ENCODE results near the gene JADE2. TPM values are rescaled to one million over a fixed set of nuclear protein-coding genes. Genes with fewer than 3 reads are reported as not detected.
A peak's percentile ranks its signal among the peaks of the same experiment; 100 is the strongest.
"Not testable (repeated sequence)": the region's sequence is repeated elsewhere in the genome, so short reads cannot be mapped to it uniquely, and the experiment has no call there.

Gene JADE2
- total RNA-seq, 1 experiment from 2014 or later: 36.9 TPM

GRCh38 chr5:134543820-134544614 lies 18.5 kb downstream of the JADE2 start:
- in situ Hi-C loops (cut with HindIII; ENCODE audit: low pct_unique_long_range_greater_than_20kb, low sequenced_read_pairs): no loop called here
- DNase-seq (ENCODE audit: low read depth): no peak

- no peak for DNase-seq (ENCODE audit: low read depth)
- in situ Hi-C loops (cut with HindIII; ENCODE audit: low pct_unique_long_range_greater_than_20kb, low sequenced_read_pairs): no loop called here
Observed at GRCh38 chr5:134545070-134545868, 19.8 kb downstream of the JADE2 start.

DNA sequence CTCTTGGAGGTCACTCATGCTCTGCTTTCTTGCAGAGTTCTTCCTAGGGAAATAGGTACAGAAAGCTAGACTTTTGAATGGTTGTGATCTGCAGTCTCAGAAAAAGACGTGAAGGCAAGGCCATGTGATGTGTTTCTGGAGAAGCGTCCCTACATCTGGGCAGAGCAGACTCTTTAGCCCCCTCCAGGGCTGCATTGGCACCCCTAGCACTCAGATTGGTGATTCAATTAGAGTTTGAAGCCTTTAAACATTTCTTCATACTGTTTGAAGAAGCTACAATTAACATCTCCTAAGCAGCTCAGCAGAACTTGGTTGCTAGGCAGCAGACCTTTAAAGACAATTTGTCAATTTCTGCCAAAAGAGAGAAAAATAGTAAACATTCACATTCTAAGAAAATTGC lies 21.6 kb downstream of the JADE2 start:
- DNase-seq (ENCODE audit: low read depth): no peak
- in situ Hi-C loops (cut with HindIII; ENCODE audit: low pct_unique_long_range_greater_than_20kb, low sequenced_read_pairs): no loop called here

- DNase-seq (ENCODE audit: low read depth): no peak
- in situ Hi-C loops (cut with HindIII; ENCODE audit: low pct_unique_long_range_greater_than_20kb, low sequenced_read_pairs): no loop called here
Observed at GRCh38 chr5:134547579-134547978, 22.1 kb downstream of the JADE2 start.

GRCh38 chr5:134547999-134548658 lies 22.7 kb downstream of the JADE2 start:
- no peak for DNase-seq (ENCODE audit: low read depth)
- in situ Hi-C loops (cut with HindIII; ENCODE audit: low pct_unique_long_range_greater_than_20kb, low sequenced_read_pairs): no loop called here

DNA sequence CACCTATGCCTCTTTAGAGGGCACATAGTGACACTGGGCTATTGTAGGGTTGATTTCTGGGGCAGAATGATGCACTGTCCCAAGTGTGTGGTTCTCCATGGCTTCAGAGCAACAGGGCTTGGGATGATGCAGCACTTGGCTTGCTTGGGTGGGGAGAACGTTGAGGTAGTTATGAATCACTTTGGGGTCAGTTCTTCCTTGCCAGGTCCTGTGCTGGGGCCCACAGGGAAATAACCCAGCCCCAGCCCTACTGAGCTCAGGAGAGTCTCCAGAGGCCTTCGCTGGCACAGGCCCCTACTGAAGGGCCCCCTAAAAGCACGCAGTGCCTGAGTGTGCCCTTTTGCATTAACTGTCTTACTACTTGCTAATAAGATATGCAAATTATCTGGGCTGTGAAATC lies 24.2 kb downstream of the JADE2 start:
- in situ Hi-C loops (cut with HindIII; ENCODE audit: low pct_unique_long_range_greater_than_20kb, low sequenced_read_pairs): no loop called here
- no peak for DNase-seq (ENCODE audit: low read depth)

DNA sequence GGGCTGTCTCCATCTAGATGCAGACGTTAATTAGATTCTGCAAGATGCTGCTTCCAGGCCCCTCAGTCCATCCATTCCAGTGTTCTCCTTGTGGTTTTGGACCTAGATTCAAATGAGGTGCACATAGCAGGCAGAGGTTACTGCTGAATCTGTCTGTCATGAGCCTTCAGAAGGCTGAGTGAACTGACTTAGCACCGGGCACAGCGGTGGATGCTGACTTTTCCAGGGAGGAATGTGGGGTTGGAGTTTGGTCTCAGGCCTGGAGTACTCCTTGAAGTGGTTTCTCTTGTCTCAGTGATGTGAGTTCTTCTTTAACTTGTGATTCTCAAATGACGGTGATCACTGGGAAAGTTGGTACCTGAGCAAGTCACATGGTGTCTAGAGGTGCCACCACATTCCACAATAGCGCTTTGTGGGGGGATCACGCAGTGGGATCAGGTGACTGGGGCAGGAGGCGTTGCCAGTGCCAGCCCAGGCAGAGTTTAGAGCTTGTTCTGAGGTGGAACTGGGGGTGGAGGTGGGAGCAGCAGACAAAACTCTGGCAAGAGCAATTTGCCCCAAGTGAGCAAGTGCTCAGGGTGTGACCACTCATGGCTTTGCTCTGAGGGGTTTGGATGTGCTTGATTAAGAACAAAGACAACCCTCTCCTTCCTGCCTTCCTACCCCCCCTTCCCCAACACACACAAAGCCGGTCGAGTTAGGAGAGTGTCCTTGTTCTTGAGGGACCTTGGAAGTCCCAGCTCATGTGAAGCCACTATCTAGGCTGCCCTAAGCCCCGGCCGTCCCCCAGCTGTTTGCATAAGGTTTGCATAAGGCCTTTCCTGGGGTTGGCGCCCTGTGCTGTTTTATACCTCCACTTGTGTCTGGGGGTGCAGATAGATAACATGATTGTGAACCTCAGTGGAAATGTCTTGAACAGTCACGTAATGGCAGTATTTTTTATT lies 25.1 kb downstream of the JADE2 start:
- in situ Hi-C loops (cut with HindIII; ENCODE audit: low pct_unique_long_range_greater_than_20kb, low sequenced_read_pairs): no loop called here
- DNase-seq (ENCODE audit: low read depth): no peak

DNA sequence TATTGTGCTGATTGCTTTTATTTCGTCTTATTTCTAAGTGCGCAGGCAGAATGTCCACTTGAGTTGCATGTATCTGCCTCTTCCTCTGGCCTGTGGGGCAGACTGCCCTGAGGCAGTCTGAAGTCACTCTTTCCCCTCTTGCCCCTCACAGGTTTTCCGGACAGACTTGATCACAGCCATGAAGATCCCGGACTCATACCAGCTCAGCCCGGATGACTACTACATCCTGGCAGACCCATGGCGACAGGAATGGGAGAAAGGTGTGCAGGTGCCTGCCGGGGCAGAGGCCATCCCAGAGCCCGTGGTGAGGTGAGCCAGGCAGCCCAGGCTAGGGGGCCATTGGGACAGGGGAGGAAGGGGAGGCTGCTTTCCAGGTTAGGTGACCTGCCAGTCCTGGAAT lies 26.4 kb downstream of the JADE2 start:
- DNase-seq (ENCODE audit: low read depth): no peak
- in situ Hi-C loops (cut with HindIII; ENCODE audit: low pct_unique_long_range_greater_than_20kb, low sequenced_read_pairs): no loop called here

- in situ Hi-C loops (cut with HindIII; ENCODE audit: low pct_unique_long_range_greater_than_20kb, low sequenced_read_pairs): no loop called here
Observed at GRCh38 chr5:134552301-134552700, 26.8 kb downstream of the JADE2 start.

DNA sequence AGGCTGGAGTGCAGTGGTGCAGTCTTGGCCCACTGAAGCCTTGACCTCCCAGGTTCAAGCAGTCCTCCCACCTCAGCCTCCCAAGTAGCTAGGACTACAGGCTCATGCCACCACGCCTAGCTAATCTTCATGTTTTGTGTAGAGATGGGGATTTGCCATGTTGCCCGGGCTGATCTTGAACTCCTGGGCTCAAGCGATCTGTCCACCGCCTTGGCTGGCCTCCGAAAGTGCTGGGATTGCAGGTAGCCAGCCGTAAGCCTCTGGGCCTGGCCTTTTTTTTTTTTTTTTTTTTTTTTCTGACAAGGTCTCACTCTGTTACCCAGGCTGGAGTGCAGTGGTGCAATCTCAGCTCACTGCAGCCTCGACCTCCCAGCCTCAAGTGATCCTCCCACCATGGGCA lies 27.2 kb downstream of the JADE2 start:
- DNase-seq (ENCODE audit: low read depth); in situ Hi-C loops (cut with HindIII; ENCODE audit: low pct_unique_long_range_greater_than_20kb, low sequenced_read_pairs): not testable (repeated sequence)

More at GRCh38 chr5:134552301-134552700, 26.8 kb downstream of the JADE2 start:
- peak; percentile 58 for DNase-seq (ENCODE audit: low read depth)

GRCh38 chr5:134553821-134554267 lies 28.4 kb downstream of the JADE2 start:
- no peak for DNase-seq (ENCODE audit: low read depth)
- in situ Hi-C loops (cut with HindIII; ENCODE audit: low pct_unique_long_range_greater_than_20kb, low sequenced_read_pairs): no loop called here

GRCh38 chr5:134554319-134555222 lies 29.1 kb downstream of the JADE2 start:
- DNase-seq (ENCODE audit: low read depth): peak; percentile 96
- in situ Hi-C loops (cut with HindIII; ENCODE audit: low pct_unique_long_range_greater_than_20kb, low sequenced_read_pairs): no loop called here

GRCh38 chr5:134555223-134555889 lies 29.9 kb downstream of the JADE2 start:
- no peak for DNase-seq (ENCODE audit: low read depth)
- in situ Hi-C loops (cut with HindIII; ENCODE audit: low pct_unique_long_range_greater_than_20kb, low sequenced_read_pairs): no loop called here

DNA sequence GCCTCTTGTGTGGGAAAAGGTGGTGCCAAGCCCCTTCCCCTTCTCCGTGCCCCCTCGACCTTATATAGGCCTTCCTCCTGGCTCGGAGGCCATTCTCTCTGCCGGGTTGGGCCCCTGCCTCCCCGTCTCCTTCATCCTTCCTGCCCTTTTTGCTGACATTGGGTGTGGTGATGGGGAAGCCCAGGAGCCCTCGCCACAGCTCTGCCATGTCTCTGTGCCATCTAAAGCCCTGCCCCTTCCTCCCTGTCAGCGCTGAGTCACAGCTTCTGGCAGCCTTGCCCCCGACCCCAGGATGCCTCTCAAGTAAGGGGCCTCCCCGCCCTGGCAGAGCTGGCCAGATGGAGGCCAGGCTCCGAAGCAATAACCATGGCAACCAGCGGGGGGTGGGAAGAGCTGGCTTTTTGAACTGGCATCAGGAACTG lies 30.4 kb downstream of the JADE2 start:
- DNase-seq (ENCODE audit: low read depth): peak; percentile 92
- in situ Hi-C loops (cut with HindIII; ENCODE audit: low pct_unique_long_range_greater_than_20kb, low sequenced_read_pairs): no loop called here

DNA sequence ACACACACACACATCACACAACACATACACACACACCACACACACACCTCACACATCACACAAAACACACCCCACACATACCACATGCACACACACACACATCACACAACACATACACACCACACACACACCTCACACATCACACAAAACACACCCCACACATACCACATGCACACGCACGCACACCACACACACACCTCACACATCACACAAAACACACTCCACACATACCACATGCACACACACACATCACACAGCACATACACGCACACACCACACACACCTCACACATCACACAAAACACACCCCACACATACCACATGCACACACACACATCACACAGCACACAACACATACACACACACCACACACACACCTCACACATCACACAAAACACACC lies 31.1 kb downstream of the JADE2 start:
- in situ Hi-C loops (cut with HindIII; ENCODE audit: low pct_unique_long_range_greater_than_20kb, low sequenced_read_pairs); DNase-seq (ENCODE audit: low read depth): not testable (repeated sequence)

GRCh38 chr5:134556994-134557393 lies 31.5 kb downstream of the JADE2 start:
- in situ Hi-C loops (cut with HindIII; ENCODE audit: low pct_unique_long_range_greater_than_20kb, low sequenced_read_pairs): no loop called here
- no peak for DNase-seq (ENCODE audit: low read depth)

Data from Caki2 (cell line).